Right lobe of liver (tissue), 4 donors: Measurements from ENCODE around the gene PLEKHF1.

Experiments
- CTCF ChIP-seq, 4 donors: fragments of 200-600 bp in 3 of 4; fragments of 450-650 bp in 1 of 4; IDR thresholded peaks; one replicate each; pipeline versions ENCODE4 v1.5.1 to v1.8.0; 2016 to 2022; ENCODE audit warnings: antibody characterized with exemption in 4 of 4, mild to moderate bottlenecking in 2 of 4
- POLR2A ChIP-seq: fragments of 450-650 bp; IDR thresholded peaks from one replicate; pipeline ENCODE4 v1.6.1; 2017; ENCODE audit warnings: antibody characterized with exemption, mild to moderate bottlenecking
- donor health status: DM: no; HTN: no; CAD: no.
- donor health status: DM: no; HTN: no; CAD: no.
- donor health status: DM: no; HTN: yes; CAD: no.

- no peak for TF ChIP-seq CTCF (IDR thresholded peaks at IDR 0.05)
- TF ChIP-seq POLR2A, result no peak
These were observed 4.4 kb upstream of the PLEKHF1 start for GRCh38 chr19:29660835-29661234.
